Panc1 (cell line): ENCODE results near the gene BCORL1.

Experiments used
- POLR2AphosphoS5 ChIP-seq: IDR thresholded peaks from 2 replicates; pipeline ENCODE4 v1.6.1; 2012; ENCODE audit warnings: mild to moderate bottlenecking, low read depth, low read length, moderate library complexity
- SIN3A ChIP-seq: IDR thresholded peaks from 2 replicates; pipeline ENCODE4 v1.6.1; 2012; ENCODE audit warnings: low read depth, mild to moderate bottlenecking, low read length, moderate library complexity, borderline replicate concordance; ENCODE audit not compliant: insufficient read depth
- TCF7L2 ChIP-seq: IDR thresholded peaks from 2 replicates; pipeline ENCODE4 v1.6.1; 2011; ENCODE audit warnings: mild to moderate bottlenecking, low read depth, low read length, inconsistent platforms
- TF ChIP-seq, protein P1 (sequence below): fragments of 450-650 bp; IDR thresholded peaks from 2 replicates; pipeline ENCODE4 v1.5.1; 2017; ENCODE audit warnings: mild to moderate bottlenecking
- TF ChIP-seq, protein P2 (sequence below), 2 experiments: IDR thresholded peaks; 2 replicates each; pipeline ENCODE4 v1.6.1; 2011 to 2012; ENCODE audit warnings: low read depth in 2 of 2, control low read depth in 1 of 2, low read length in 1 of 2, mild to moderate bottlenecking in 1 of 2, moderate library complexity in 1 of 2; ENCODE audit not compliant: insufficient read depth in 1 of 2

DNA sequence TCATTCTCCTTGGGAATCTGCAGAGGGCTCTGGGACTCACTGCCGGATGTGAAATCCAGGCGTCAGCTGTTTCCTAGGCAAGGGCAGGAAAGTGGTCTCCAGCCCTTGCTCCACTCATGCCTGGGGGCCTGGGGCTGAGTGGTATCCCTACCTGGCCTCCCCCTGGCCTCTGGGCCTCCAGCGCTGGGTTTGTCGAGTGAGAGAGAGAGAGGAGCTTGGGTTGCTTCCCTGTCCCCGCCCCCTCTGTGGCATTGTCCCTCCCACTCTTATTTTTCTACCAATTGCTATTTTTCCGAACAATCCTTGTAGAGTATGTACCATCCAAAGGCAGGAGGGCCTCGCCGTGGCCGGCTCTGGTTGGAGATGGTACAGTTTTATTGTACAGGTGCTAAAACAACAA lies 74.8 kb downstream of the BCORL1 start:
- TF ChIP-seq, protein P1, sequence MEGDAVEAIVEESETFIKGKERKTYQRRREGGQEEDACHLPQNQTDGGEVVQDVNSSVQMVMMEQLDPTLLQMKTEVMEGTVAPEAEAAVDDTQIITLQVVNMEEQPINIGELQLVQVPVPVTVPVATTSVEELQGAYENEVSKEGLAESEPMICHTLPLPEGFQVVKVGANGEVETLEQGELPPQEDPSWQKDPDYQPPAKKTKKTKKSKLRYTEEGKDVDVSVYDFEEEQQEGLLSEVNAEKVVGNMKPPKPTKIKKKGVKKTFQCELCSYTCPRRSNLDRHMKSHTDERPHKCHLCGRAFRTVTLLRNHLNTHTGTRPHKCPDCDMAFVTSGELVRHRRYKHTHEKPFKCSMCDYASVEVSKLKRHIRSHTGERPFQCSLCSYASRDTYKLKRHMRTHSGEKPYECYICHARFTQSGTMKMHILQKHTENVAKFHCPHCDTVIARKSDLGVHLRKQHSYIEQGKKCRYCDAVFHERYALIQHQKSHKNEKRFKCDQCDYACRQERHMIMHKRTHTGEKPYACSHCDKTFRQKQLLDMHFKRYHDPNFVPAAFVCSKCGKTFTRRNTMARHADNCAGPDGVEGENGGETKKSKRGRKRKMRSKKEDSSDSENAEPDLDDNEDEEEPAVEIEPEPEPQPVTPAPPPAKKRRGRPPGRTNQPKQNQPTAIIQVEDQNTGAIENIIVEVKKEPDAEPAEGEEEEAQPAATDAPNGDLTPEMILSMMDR: no peak
- TF ChIP-seq SIN3A: no peak
- no peak for TF ChIP-seq POLR2AphosphoS5
- TF ChIP-seq, protein P2, sequence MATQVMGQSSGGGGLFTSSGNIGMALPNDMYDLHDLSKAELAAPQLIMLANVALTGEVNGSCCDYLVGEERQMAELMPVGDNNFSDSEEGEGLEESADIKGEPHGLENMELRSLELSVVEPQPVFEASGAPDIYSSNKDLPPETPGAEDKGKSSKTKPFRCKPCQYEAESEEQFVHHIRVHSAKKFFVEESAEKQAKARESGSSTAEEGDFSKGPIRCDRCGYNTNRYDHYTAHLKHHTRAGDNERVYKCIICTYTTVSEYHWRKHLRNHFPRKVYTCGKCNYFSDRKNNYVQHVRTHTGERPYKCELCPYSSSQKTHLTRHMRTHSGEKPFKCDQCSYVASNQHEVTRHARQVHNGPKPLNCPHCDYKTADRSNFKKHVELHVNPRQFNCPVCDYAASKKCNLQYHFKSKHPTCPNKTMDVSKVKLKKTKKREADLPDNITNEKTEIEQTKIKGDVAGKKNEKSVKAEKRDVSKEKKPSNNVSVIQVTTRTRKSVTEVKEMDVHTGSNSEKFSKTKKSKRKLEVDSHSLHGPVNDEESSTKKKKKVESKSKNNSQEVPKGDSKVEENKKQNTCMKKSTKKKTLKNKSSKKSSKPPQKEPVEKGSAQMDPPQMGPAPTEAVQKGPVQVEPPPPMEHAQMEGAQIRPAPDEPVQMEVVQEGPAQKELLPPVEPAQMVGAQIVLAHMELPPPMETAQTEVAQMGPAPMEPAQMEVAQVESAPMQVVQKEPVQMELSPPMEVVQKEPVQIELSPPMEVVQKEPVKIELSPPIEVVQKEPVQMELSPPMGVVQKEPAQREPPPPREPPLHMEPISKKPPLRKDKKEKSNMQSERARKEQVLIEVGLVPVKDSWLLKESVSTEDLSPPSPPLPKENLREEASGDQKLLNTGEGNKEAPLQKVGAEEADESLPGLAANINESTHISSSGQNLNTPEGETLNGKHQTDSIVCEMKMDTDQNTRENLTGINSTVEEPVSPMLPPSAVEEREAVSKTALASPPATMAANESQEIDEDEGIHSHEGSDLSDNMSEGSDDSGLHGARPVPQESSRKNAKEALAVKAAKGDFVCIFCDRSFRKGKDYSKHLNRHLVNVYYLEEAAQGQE (IDR thresholded peaks at IDR 0.05; ENCODE audit: insufficient read depth in 1 of 2, low read depth in 2 of 2, low read length in 1 of 2): no peak
- no peak for TF ChIP-seq TCF7L2
